Right lung (tissue), 5 donors: ENCODE results near the gene DMRT3. TPM values are rescaled to one million over a fixed set of nuclear protein-coding genes. Genes with fewer than 3 reads are reported as not detected.
"Not testable (repeated sequence)": the region's sequence is repeated elsewhere in the genome, so short reads cannot be mapped to it uniquely, and the experiment has no call there.

Source experiments
- DNase-seq, 2 donors: peaks; one replicate each; pipeline ENCODE4 v3.0.0-alpha.2; 2013
- polyA plus RNA-seq, 5 donors: library from polyadenylated mRNA; unstranded; fragments of 120-200 nt; gene quantifications; one replicate each; pipeline versions ENCODE4 v1.2.1 to v1.2.3, GENCODE V29; 2013; ENCODE audit warnings: inconsistent platforms in 1 of 5, low replicate concordance in 1 of 5; ENCODE audit not compliant: insufficient read length in 5 of 5, insufficient read depth in 1 of 5

Gene DMRT3
- polyA plus RNA-seq, 5 donors: 0.08 TPM; not detected in 4

- DNase-seq: not testable (repeated sequence)
Observed at GRCh38 chr9:998299-999110, 22.1 kb downstream of the DMRT3 start.

GRCh38 chr9:1001838-1002237 lies 25.4 kb downstream of the DMRT3 start:
- DNase-seq: no peak

GRCh38 chr9:1002678-1003077 lies 26.2 kb downstream of the DMRT3 start:
- DNase-seq: no peak

GRCh38 chr9:1005043-1005667 lies 28.7 kb downstream of the DMRT3 start:
- peak in 1 of 2 donors; percentile 28 for DNase-seq

- no peak for DNase-seq
Observed at GRCh38 chr9:1007312-1007711, 30.9 kb downstream of the DMRT3 start.

GRCh38 chr9:1008216-1008615 lies 31.8 kb downstream of the DMRT3 start:
- DNase-seq: no peak

- peak; percentile 64 to 79 for DNase-seq
Observed at GRCh38 chr9:1009101-1009707, 32.7 kb downstream of the DMRT3 start.

GRCh38 chr9:1013021-1013420 lies 36.6 kb downstream of the DMRT3 start:
- DNase-seq: no peak

GRCh38 chr9:1014225-1014624 lies 37.8 kb downstream of the DMRT3 start:
- no peak for DNase-seq

GRCh38 chr9:1014640-1015039 lies 38.2 kb downstream of the DMRT3 start:
- no peak for DNase-seq

- DNase-seq: no peak
Observed at GRCh38 chr9:1018121-1018520, 41.7 kb downstream of the DMRT3 start.

GRCh38 chr9:1024112-1024511 lies 47.7 kb downstream of the DMRT3 start:
- DNase-seq: no peak

GRCh38 chr9:1025131-1025530 lies 48.7 kb downstream of the DMRT3 start:
- DNase-seq: no peak

GRCh38 chr9:1026219-1026618 lies 49.8 kb downstream of the DMRT3 start:
- no peak for DNase-seq

GRCh38 chr9:1028501-1029190 lies 52.2 kb downstream of the DMRT3 start:
- no peak for DNase-seq

- no peak for DNase-seq
Observed at GRCh38 chr9:1031951-1032601, 55.6 kb downstream of the DMRT3 start.

- no peak for DNase-seq
Observed at GRCh38 chr9:1034271-1034670, 57.8 kb downstream of the DMRT3 start.

GRCh38 chr9:1039589-1039988 lies 63.1 kb downstream of the DMRT3 start:
- no peak for DNase-seq
